HG03342 (cell line): ENCODE results near the gene FHIP1B.
"Not testable (repeated sequence)": the region's sequence is repeated elsewhere in the genome, so short reads cannot be mapped to it uniquely, and the experiment has no call there.

Experiments used
- ATAC-seq: cut with Tn5 transposase; IDR thresholded peaks from one replicate; pipeline ENCODE4 v1.9.1; 2021; ENCODE audit warnings: mild to moderate bottlenecking, moderate library complexity; ENCODE audit not compliant: unreplicated experiment

FHIP1B gene

DNA sequence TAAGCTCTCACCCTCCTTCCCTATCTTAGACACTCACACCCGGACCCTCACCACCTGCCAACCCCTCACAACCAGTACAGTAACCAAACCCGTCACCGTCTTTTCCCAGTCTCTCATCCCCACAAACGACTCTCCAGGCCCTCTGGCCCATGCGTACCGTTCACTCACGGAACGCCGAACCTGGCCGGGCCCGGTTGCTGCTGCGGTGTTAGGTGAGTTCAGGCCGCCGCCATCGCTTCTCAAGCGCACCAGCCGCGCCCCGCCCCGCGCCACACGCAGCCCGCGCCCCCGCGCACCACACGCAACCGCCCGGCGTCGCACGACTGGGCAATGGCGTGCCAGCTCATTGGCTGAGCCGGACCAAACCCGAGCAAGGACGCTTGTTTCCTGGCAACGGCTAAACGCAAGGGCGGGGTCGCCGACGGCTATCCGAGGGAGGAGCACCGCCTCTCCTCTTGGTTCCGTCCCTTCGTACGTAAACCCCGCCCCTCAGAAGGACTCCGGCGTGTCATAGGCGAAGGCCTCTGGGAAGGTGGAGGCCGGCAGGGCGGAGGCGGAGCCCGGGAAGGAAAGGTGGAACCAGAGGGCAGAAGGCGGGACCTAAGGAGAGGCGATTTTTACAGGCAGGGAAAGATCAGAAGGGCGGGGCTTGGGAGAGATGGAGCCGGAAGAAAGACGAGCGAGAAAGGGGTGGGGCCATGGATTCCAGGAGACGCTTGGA lies at the start of gene FHIP1B:
FHIP1B (minus strand) TSS at position 250 of the 721 bp plus-strand sequence. CDS start 10,120 bp downstream, outside the sequence.
- peak; percentile 94 for ATAC-seq

DNA sequence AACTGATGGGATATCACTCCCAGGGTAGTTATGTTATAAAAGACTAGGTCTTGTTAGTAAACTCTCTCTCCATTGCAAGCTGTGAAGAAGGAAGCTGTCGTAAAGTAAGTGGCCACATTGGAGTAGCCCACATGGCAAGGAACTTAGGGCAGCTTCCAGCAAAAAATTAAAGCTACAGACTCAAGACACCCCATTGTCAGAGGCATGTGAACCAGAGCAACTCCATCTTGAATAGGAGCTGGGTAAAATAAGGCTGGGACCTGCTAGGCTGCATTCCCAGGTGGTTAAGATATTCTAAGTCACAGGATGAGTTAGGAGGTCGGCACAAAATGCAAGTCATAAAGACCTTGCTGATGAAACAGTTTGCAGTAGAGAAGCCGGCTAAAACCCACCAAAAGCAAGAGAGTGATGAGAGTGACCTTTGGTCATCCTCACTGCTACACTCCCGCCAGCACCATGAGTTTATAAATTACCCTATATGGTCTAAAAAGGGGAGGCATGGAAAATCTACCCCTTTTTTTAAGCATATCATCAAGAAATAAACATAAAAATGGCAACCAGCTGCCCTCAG lies 49.1 kb upstream of the FHIP1B start:
- ATAC-seq = no peak

DNA sequence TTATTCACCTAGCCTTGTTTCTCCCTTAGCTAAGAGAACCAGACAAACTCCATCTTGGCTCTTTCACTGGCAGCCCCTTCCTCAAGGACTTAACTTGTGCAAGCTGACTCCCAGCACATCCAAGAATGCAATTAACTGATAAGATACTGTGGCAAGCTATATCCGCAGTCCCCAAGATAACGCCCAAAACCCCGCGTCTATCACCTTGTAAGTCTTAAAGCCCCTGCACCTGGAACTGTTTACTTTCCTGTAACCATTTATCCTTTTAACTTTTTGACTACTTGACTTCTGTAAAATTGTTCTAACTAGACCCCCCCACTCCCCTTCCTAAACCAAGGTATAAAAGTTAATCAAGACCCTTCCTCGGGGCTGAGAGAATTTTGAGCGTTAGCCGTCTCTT lies 46.4 kb upstream of the FHIP1B start:
- not testable (repeated sequence) for ATAC-seq

DNA sequence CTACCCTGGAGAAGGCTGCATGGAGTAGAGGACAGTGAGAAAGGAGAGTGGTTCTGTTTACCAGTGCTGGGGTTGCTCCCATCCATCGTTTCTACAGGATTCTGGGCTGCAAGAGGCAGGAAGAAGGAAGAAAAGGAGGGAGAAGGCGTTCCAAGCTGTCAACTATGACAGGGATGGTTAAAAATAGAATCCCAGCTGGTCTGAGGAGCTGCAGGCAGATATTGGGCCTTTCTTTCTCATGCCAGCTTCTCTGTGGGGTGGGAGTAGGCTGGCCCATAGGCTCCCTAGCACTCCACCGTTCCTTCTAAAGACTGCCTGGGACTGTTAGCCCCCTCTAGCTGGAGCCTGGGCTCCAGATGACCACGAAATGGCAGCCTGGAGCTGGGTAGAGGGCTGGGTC lies 38.8 kb upstream of the FHIP1B start:
- ATAC-seq = no peak

DNA sequence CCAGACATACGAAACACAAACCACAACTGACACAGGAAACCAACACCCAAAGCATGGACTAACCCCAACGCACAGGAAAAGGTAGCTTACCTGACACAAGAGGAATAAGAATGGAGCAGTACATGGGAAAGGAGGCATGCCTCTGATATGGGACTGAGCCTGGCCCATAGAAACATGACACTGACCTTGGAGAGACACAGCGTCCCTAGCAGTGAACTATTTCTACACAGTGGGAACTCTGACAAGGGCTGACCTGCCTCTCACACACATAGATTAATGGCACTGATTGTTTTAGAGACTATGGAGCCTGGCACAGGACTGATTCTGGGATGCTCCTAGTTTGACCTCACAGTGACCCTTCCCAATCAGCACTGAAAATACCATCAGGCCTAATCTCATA lies 37.2 kb upstream of the FHIP1B start:
- no peak for ATAC-seq

DNA sequence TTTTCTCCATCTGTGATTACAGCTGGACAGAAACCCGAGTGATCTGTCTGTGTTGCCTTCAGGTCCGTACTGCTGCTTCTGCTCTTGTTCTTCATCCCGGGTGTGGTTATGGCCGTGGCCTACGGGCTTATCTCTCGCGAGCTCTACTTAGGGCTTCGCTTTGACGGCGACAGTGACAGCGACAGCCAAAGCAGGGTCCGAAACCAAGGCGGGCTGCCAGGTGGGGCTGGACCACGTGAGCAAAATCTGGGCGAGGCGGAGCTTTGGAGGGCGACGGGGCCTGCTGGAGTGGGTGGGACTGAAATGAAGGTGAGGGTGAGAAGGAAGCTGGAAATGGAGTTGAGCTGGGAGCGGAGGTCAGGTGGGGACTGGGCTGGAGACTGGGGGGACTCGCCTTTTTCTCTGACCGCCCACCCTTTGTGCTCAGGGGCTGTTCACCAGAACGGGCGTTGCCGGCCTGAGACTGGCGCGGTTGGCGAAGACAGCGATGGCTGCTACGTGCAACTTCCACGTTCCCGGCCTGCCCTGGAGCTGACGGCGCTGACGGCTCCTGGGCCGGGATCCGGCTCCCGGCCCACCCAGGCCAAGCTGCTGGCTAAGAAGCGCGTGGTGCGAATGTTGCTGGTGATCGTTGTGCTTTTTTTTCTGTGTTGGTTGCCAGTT lies 36.3 kb upstream of the FHIP1B start:
- ATAC-seq = no peak

DNA sequence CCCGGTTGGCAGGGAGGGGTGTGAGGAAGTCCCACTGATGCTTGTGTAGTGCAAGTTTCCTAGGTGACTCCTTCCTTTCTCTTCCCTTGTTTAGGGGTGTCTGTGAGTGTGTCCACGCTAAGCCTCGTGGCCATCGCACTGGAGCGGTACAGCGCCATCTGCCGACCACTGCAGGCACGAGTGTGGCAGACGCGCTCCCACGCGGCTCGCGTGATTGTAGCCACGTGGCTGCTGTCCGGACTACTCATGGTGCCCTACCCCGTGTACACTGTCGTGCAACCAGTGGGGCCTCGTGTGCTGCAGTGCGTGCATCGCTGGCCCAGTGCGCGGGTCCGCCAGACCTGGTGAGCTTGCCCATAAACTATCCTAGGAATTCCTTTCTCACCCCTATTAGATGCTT lies 35.6 kb upstream of the FHIP1B start:
- no peak for ATAC-seq

DNA sequence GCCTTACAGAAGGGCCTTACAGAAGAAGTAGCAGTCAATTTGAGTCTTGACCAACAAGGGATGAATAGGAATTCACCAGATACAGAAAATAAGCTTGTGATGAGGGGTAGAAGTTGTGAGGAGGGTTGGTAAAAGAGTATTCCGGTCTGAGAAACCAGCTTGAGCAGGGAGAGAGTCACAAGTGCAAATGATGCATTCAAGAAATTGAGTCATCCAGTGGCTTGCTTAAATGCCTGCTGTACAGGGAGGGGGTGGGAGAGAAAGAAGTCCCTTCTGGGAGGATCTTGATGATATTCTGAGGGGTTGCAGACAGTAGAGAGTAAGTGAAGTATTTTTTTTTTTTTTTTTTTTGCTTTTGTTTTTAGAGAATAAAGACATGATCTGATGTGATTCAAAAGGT lies 34.4 kb upstream of the FHIP1B start:
- ATAC-seq = no peak

DNA sequence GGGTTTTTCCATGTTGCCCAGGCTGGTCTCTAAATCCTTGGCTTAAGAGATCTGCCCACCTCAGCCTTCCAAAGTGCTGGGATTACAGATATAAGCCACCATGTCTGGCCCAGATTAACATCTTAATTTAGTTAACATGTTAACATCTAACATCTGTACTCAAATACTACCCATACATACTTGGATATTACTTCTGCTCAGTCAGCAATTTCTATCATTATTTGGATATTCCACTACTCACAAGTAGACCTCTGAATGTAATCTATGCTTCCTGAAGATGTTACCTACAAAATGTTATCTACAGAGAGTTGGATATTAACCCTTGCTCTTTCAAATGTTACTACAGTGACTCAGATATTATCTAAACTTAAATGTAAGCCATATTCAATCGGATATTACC lies 29.2 kb upstream of the FHIP1B start:
- ATAC-seq = no peak

DNA sequence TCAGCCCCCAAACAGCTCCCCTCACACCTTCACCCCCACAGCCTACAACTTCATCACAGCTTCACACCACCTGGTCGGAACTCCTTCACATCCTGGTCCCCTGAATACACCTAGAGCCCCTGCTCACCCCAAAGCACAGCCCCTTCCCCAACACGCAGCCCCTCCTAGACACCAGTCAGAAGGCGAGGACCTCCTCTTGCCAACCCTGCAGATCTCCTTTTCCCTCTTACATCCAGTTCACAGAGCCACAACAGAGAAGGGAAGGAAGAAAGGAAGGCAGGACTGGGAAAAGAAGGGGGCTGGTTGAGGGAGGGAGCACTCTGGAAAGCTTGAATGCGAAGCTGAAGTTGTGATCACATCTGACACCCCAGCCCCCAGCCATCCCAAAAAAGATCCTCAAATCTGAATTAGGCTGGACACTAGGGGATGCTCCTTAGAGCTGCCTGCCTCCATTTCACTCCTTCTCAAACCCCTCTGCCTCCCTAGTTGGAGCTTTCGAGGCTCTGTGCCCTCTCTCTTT lies 25.8 kb upstream of the FHIP1B start:
- no peak for ATAC-seq

DNA sequence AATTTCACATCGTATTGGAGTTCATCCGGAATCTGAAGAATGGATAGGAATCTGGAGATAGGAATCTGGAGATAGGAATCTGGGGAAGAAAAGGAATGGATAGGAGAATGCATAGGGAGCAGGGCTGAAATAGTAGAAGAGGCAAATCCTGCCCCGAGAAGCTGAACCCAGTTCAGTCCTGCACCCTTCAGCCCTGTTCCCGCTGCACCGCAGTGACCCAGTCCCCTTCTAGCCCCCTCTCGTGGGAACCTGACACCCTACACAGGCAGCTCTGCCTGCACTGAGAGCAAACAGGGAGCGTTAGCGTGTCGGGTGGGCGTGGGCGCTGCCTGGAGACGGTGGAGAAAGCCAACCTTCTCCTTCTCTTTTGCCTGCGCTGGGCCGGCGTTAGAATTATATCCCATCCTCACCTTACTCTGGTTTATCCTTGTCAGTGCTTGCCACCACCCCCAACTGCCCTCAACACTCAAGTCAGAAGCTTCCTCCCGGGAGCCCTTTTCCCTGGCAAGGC lies 24.2 kb upstream of the FHIP1B start:
- no peak for ATAC-seq

DNA sequence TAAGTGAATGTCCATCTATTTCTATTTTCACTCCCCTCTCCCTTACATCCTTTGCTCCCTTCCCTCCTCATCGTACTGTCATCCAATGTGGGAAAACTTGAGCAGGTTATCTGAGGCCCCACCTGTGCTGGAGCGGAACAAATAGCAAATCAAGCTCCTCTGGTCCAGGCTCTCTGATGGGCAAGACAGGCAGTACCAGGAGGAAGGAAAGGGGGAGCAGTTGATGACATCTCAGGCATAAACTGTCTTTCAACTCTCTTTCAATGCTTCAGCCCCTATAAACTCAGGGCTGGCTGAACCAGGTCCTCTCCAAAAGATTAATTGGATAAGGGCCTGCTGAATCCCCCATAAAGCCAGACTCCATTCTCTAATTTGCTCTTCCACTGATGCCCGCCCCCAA lies 23.7 kb upstream of the FHIP1B start:
- no peak for ATAC-seq

DNA sequence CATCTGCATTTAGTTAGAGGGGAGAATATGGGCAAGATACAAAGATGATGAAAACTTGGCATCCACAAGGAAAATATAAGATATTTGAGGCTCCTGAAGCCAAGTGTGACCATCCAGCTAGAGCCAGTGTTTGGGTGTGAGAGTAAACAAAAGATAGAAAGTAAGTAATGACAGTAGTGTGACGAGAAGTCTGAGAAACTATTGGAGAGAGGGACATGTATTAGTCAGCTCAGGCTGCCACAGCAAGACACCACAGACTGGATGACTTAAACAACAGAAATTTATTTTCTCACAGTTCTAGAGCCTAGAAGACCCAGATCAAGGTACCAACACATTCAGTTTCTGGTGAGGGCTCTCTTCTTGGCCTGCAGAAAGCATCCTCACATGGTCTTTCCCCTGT lies 18.8 kb upstream of the FHIP1B start:
- ATAC-seq = peak; percentile 75

DNA sequence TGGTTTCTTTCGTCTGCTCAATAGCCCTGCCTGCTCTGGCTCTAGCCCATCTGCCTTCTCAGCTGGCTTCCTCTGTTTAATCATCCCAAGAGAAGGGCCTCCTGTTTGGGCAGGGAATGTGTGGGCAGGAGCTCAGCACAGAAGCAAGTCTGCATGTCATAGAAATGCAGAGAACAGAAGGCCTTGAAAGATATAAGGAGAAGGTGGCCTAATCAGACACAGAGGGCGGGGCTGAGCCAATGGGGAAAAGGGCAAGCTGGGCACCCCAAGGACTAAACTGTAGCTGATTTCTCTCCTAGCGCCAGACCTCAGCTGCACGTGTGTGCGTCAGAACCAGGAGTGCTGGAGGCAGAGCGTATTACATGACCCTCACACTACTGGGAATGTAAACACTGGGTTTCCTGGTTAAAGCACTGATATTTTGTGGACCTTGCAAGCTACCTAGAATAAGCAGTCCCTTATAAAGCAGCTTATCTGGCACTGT lies 17.6 kb upstream of the FHIP1B start:
- ATAC-seq = no peak

DNA sequence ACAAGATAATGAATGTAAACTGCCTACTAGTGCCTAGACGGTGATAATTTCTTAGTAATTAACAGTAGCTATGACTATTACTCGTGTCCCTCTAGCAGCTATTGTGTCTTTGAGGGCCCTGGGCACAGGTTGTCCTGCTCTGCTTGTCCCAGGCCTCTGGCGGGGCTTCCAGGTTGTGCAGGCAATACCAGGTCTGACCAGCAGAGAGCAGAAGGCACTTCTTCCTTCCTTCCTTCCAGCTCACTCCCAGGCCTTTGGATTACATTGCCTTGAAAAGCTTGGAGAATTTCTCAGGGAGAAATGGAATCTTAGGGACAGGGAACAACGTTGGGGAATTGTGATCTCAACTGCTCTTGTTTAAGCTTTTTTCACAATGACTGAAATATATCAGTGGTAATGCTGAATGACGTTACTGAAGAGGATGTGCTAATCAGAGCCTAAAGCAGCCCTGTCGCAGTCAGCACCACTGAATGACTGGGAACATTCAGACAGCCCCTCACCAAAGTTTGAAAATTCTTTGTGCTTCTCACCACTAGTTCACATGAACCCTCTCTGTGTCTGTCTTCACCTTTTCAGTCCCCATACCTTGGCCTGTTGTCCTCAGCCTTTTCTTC lies 16.8 kb upstream of the FHIP1B start:
- ATAC-seq = peak; percentile 78

DNA sequence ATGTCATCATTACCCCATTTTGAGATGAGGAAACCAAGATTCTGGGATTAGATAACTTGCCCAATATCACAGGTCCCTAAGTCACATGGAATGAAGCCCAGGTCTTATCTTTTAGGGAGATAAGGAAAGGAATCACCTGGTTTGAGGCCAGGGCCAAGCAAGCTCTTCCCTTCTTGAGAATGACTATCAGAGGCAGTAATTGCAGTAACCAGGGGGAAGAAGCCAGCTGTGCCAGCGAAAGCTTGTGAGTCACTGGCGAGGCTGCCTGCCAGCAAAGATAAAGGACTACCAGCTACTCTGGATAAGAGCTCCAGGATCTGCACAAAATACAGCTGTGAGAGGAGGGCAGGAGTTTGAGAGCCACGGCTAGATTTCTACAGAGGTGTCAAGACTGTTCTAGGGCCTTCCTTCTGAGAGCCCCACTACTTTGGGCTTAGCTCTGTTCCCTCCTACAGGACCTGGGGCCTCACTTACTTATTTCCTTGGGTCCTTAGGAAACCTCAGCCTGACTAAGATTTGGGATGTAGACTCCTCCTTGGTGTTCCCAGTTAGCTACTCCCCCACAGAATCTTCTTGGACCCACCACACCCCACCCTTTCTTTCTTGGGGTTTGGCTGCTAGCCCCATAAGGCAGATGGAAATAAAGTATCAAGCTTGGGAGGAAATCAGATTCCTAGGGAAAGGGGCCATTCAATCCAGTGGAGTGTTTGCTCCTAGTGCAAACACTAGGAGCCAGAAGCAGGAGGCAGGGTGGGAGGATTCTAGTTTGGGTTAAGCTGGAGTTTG lies 15.5 kb upstream of the FHIP1B start:
- no peak for ATAC-seq

DNA sequence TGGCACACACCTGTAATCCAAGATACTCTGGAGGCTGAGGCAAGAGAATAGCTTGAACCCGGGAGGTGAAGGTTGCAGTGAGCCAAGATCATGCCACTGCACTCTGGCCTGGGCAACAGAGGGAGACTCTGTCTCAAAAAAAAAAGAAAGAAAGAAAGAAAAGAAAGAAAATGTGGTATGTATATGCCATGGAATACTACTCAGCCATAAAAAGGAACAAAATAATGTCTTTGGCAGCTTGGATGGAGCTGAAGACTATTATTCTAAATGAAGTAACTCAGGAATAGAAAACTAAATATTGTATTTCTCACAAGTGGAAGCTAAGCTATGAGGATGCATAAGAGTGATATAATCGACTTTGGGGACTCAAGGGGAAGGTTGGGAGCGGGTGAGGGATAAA lies 14.5 kb upstream of the FHIP1B start:
- not testable (repeated sequence) for ATAC-seq

DNA sequence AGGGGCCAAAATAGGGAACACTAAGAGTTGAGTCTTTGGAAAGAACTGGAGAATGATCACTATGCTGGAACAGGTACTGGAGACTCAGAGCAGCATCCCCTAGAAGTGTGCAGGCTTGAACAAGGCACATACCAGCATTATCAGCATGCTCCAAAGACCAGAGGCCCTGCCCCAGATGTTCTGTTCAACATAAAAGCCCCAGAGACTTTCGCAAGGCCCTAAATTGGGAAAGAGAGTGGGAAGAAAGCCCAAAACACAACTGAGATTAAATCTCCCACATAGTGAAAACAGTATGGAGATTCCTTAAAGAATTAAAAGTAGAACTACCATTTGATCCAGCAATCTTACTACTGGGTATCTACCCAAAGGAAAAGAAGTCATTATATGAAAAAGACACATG lies 13.8 kb upstream of the FHIP1B start:
- ATAC-seq = no peak

DNA sequence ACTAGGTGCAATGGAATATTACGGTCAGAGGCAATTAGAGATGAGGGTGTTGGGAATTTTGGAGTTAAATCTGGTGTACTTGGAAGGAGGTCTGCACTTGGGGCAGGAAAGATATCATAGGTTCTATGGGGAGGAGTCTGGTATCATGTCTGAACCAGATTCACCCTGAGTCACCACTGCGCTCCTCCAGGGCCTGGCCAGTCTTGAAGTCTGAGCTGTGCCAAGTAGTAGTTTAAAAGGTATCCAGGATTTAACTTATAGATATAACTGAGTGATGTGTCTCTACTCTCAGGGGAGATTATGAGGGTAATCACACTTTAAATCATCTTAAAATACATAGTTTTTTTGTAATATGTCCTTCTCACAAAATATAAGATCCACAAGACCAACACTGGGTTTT lies 11.1 kb upstream of the FHIP1B start:
- ATAC-seq = no peak

DNA sequence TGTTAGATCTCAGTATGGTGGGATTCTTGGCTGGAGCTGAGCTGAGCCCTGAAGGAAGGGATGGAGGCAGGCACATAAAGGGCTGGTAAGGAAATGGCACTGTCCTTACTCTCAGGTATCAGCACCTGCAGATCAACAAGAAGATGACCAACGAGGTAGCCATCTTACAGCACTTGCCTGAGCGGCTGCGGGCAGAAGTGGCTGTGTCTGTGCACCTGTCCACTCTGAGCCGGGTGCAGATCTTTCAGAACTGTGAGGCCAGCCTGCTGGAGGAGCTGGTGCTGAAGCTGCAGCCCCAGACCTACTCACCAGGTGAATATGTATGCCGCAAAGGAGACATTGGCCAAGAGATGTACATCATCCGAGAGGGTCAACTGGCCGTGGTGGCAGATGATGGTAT lies 6.9 kb upstream of the FHIP1B start:
- no peak for ATAC-seq

DNA sequence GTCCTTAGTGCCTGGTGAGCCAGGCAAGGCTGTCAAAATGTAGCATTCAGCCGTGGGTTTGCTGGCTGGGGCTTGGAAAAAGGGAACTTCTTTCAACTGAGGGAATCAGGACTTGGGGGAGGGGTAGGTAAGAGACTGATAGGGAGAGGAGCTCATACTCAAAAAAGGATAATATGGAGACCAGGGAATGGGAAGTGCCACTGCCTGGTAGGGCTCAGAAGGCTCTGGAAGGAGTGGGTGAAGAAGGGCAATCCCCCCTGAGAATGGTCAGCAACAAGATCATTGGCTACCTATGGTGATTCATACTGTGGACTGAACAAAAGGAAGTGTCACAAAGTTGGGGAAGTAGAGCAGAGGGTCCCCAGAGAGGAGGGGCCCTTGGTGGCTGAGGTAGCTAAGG lies 6.3 kb upstream of the FHIP1B start:
- ATAC-seq = no peak
